Small intestine (tissue), 7 donors: ENCODE measurements around the gene EWSR1. TPM values are rescaled to one million over a fixed set of nuclear protein-coding genes. Genes with fewer than 3 reads are reported as not detected.

Experiments used
- DNase-seq, 2 donors: peaks; one replicate each; pipeline versions ENCODE4 v3.0.0 to v3.0.0-alpha.2; 2013
- FAIRE-seq: peaks from 2 replicates; lab custom pipeline; 2012; peaks lifted over from hg19 to GRCh38; lab: Jason Lieb, UNC
- H3K27ac ChIP-seq, 3 donors: one replicate each; pipeline ENCODE4 v1.5.1; 2013; ENCODE audit warnings: low read length in 2 of 3, mild to moderate bottlenecking in 2 of 3, control low read depth in 1 of 3, inconsistent platforms in 1 of 3, low read depth in 1 of 3, moderate library complexity in 1 of 3
- H3K27me3 ChIP-seq, 3 donors: one replicate each; pipeline ENCODE4 v1.6.1; 2013; ENCODE audit warnings: low read length in 3 of 3, inconsistent platforms in 1 of 3; ENCODE audit not compliant: control insufficient read depth in 3 of 3, insufficient read depth in 3 of 3
- H3K36me3 ChIP-seq, 3 donors: one replicate each; pipeline ENCODE4 v1.6.1; 2013; ENCODE audit warnings: low read length in 3 of 3, inconsistent platforms in 1 of 3, low read depth in 1 of 3, mild to moderate bottlenecking in 1 of 3, moderate library complexity in 1 of 3; ENCODE audit not compliant: control insufficient read depth in 3 of 3, insufficient read depth in 2 of 3
- H3K4me1 ChIP-seq, 3 donors: one replicate each; pipeline ENCODE4 v1.6.1; 2013; ENCODE audit warnings: low read length in 2 of 3, inconsistent platforms in 1 of 3, low read depth in 1 of 3, mild to moderate bottlenecking in 1 of 3, moderate library complexity in 1 of 3; ENCODE audit not compliant: control insufficient read depth in 3 of 3, insufficient read depth in 2 of 3
- H3K4me3 ChIP-seq, 3 donors: one replicate each; pipeline ENCODE4 v1.5.1; 2013; ENCODE audit warnings: low read length in 3 of 3, control low read depth in 1 of 3, inconsistent platforms in 1 of 3, low read depth in 1 of 3, mild to moderate bottlenecking in 1 of 3, moderate library complexity in 1 of 3
- H3K9me3 ChIP-seq, 2 donors: one replicate each; pipeline ENCODE4 v1.6.1; 2013; ENCODE audit warnings: low read depth in 1 of 2, low read length in 1 of 2; ENCODE audit not compliant: control insufficient read depth in 2 of 2, insufficient read depth in 1 of 2
- WGBS, 3 donors: extraction: QIAGEN DNeasy Blood & Tissue Kit; methylation state at CpG; one replicate each; pipeline ENCODE4 v1.1.7; 2013; 5-methylcytosine and 5-hydroxymethylcytosine counted together
- polyA plus RNA-seq, 4 donors: library from polyadenylated mRNA; stranded (reverse) in 3 of 4; unstranded in 1 of 4; fragments of 200-250 nt in 3 of 4; fragments of 120-200 nt in 1 of 4; gene quantifications; one replicate each; pipeline versions ENCODE4 v1.2.1 to v1.2.3, GENCODE V29; 2013
- donor health status: healthy with polysubstance abuse.
- donor health status: control.
- donor health status: control.
- donor health status: Bipolar disorder and iron deficiency.
- donor health status: healthy.

Gene EWSR1
- polyA plus RNA-seq, 4 donors: 145 to 245 (median 186) TPM

GRCh38 chr22:29328055-29328454 is 60.0 kb downstream of the EWSR1 start:
- H3K9me3 ChIP-seq: no peaks in the 10 kb centered on the region
- H3K4me1 ChIP-seq: no peaks in the 10 kb centered on the region
- no peak overlapping the region for H3K4me3 ChIP-seq
- peaks cover 22 to 78% (median 25%) of the 10 kb centered on the region in 3 donors for H3K36me3 ChIP-seq
- FAIRE-seq (no peak), DNase-seq (no peak)
- 89 to 90% (median 90%) methylated on average over 4 to 5 of the region's 5 CpGs for WGBS, 3 donors
- H3K27ac ChIP-seq: no peak overlapping the region
- H3K27me3 ChIP-seq: no peaks in the 10 kb centered on the region

DNA sequence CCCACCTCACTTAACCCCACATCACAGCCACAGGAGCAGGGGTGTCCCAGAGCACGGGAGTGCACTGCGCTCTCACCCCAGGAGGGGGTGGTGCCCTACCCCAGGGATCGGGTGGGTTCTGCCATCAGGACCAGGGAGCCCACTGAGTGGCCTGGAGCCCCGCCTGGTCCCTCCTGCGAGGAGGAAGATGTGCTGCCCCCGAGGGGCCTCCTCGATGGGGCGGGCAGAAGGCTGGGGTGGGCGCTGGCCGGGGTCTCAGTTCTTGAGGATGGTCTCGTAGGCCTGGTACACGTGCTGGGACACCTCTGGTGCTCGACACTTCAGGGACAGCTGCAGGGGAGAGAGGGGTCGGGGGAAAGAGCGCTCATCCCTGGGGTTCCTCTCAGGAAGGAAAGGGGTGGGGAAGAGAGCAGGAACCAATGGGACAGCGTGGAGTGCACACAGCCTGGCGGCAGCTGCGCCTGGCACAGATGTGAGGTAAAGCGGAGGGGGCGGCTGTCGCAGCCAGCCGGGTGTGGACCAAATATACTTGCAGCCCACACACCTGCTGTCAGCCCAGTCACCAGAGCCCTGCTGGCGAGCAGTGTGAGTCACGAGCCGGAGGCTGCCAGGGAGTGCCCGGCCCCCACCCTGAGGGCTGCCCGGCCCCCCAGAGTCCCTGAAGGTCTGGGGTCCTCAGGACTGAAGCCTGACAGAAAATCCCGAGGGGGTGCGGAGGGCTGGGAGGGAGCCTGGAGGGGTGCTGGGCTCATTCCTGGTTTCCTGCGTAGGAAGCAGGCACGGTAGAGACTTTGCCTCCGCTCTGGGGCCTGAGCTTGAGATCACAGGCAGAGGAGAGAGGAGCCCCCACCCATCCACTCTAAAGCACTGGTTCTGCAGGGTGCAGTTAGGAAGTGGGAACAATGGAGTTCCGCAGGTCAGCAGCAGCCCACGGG is 60.8 kb downstream of the EWSR1 start:
- FAIRE-seq (no peak), DNase-seq (no peak)
- Histone ChIP-seq H3K4me3 (no peak overlapping the region), H3K4me1 (no peaks in the 10 kb centered on the region), H3K36me3 (peaks cover 25 to 84% (median 26%) of the 10 kb centered on the region in 3 donors), H3K27me3 (no peaks in the 10 kb centered on the region), H3K27ac (no peak overlapping the region), H3K9me3 (no peaks in the 10 kb centered on the region)
- 88 to 97% (median 90%) methylated on average over 33 to 34 of the region's 34 CpGs for WGBS, 3 donors

GRCh38 chr22:29329581-29329980 is 61.5 kb downstream of the EWSR1 start:
- H3K27ac ChIP-seq: no peak overlapping the region
- H3K36me3 ChIP-seq: peaks cover 26 to 91% (median 26%) of the 10 kb centered on the region in 3 donors
- H3K27me3 ChIP-seq: no peaks in the 10 kb centered on the region
- no peak overlapping the region for H3K4me3 ChIP-seq
- no peaks in the 10 kb centered on the region for H3K9me3 ChIP-seq
- H3K4me1 ChIP-seq: no peaks in the 10 kb centered on the region
- FAIRE-seq (no peak), DNase-seq (no peak)
- WGBS, 3 donors: 93 to 94% (median 94%) methylated on average over 10 to 11 of the region's 11 CpGs

- DNase-seq (no peak), FAIRE-seq (no peak)
- Histone ChIP-seq H3K9me3 (no peaks in the 10 kb centered on the region), H3K27ac (no peak overlapping the region), H3K4me1 (no peaks in the 10 kb centered on the region), H3K4me3 (no peak overlapping the region), H3K27me3 (no peaks in the 10 kb centered on the region), H3K36me3 (peaks cover 26 to 98% (median 28%) of the 10 kb centered on the region in 3 donors)
- WGBS, 3 donors: 89 to 96% (median 96%) methylated on average over 19 of the region's 19 CpGs
Observed at GRCh38 chr22:29330291-29330690, 62.2 kb downstream of the EWSR1 start.

DNA sequence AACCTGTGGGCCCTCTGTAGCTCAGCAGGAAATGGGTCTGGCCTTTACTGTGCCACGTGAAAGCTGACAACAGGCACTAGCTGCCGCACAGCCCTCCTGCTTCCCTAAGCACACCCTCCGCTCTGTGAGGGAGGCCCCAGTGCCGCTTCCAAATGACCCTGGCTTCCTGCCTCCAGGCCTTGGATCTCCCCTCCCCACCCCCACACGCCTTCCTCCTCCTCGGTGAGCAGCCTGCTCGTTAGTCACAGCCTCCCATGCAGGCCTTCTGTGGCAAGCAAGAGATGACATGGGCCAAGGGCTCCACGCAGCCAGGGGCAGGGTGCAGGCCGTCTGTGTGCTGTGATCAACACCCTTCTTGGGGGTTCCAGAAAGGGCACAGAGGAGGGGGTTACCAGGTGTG is 62.7 kb downstream of the EWSR1 start:
- H3K4me1 ChIP-seq: no peaks in the 10 kb centered on the region
- DNase-seq (no peak), FAIRE-seq (no peak)
- H3K9me3 ChIP-seq: no peaks in the 10 kb centered on the region
- no peaks in the 10 kb centered on the region for H3K27me3 ChIP-seq
- peaks cover 26 to 100% (median 28%) of the 10 kb centered on the region in 3 donors for H3K36me3 ChIP-seq
- 55 to 88% (median 81%) methylated on average over 9 of the region's 9 CpGs for WGBS, 3 donors
- no peak overlapping the region for H3K4me3 ChIP-seq
- no peak overlapping the region for H3K27ac ChIP-seq

GRCh38 chr22:29331213-29331612 is 63.1 kb downstream of the EWSR1 start:
- peaks cover 26 to 100% (median 30%) of the 10 kb centered on the region in 3 donors for H3K36me3 ChIP-seq
- no peak for FAIRE-seq

DNA sequence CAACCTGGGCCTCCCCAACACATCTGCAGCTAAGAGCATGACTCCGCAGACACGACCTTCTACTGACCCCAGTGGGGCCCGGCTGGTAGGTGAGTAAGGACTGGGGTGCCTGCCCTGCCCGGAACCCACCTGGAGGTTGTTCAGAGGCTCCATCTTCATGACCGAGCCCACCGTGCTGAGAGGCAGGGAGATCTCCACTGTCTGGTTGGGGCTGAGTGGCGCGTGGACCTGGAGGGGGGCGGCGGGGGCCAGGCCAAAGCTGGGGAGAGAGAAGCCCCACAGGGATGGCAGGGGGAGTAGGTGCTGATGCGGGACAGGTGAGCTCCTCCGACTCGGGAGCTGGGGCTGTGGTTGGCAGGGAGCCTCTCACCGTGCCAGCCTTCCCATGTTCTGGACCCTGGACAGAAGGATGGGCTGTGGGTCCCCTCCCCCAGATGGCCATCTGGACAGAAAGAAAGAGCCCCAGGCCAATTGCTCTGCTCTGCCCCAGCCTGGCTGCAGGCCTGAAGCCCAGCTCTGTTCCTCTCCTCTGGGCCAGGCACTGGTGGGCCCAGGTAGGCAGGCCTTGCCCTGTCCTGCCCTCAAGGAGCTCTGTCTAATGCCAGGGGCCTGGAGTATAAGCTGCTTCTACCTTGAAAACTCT is 63.7 kb downstream of the EWSR1 start:
- Histone ChIP-seq H3K36me3 (peaks cover 26 to 100% (median 29%) of the 10 kb centered on the region in 3 donors), H3K27me3 (no peaks in the 10 kb centered on the region), H3K4me3 (no peak overlapping the region), H3K9me3 (no peaks in the 10 kb centered on the region), H3K4me1 (no peaks in the 10 kb centered on the region), H3K27ac (no peak overlapping the region)
- FAIRE-seq (no peak), DNase-seq (no peak)
- WGBS, 3 donors: 85 to 88% (median 87%) methylated on average over 12 to 14 of the region's 14 CpGs

More at GRCh38 chr22:29331213-29331612, 63.1 kb downstream of the EWSR1 start:
- WGBS, 3 donors: 83 to 89% (median 86%) methylated on average over 8 of the region's 8 CpGs
- Histone ChIP-seq H3K27me3 (no peaks in the 10 kb centered on the region), H3K4me1 (no peaks in the 10 kb centered on the region), H3K4me3 (no peak overlapping the region), H3K27ac (no peak overlapping the region), H3K9me3 (no peaks in the 10 kb centered on the region)
- DNase-seq: no peak

DNA sequence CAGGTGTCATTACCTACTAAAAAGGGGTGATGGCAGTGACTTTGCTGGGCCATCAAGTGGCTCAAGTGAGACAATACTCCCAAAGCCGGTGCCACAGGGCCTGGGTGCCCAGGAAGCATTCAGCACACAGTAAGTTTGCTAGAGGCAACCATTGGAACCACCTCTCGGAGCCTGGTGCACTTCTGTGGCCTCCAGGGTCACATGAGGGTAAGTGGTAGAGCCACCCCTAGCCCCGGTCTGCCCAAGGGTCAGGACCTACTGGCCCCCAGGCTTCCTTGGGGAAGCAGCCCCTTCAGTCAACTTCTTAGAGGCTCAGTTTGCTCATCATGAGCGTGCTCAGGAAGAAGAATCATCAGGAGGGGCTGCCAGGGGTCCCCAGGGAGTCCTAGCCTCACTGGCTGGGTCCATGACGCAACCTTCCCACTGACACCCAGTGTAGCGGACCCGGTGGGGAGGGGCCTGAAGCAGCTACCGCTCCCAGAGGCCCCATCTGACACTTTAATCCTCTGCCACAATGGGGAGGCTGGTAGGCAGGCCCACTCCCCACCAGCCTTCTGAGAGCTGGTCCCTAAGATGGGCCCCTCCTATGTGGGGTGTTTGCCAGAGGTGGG is 64.9 kb downstream of the EWSR1 start:
- DNase-seq (no peak), FAIRE-seq (no peak)
- no peak overlapping the region for H3K4me3 ChIP-seq
- 93 to 97% (median 97%) methylated on average over 8 of the region's 8 CpGs for WGBS, 3 donors
- no peaks in the 10 kb centered on the region for H3K27me3 ChIP-seq
- H3K27ac ChIP-seq: no peak overlapping the region
- no peaks in the 10 kb centered on the region for H3K9me3 ChIP-seq
- peaks cover 19 to 100% (median 29%) of the 10 kb centered on the region in 3 donors for H3K36me3 ChIP-seq
- no peaks in the 10 kb centered on the region for H3K4me1 ChIP-seq
